ENCODE results near the gene PHACTR1. TPM values are rescaled to one million over a fixed set of nuclear protein-coding genes. Genes with fewer than 3 reads are reported as not detected.

PHACTR1 gene
- total RNA-seq, 1 experiment from 2014 or later, result 0.21 TPM

DNA sequence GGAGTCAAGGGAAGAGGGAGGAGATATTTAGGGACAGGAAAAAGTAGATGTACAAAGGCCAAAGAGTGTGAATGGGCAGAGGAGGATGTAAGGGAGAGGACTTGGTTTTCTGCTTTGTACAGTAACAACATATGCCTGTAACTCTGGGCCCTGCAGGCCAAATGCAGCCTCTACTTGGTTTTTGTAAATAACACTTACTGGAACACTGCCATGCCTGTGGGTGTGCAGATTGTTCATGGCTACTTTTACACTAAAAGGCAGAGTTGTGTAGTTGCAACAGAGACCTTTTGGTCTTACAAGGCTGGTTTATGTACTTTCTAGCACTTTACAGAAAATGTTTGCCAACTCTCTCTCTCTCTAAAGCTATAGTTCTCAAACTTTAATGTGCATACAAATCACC is 157.1 kb downstream of the PHACTR1 start:
- BruUV-seq (replicated peaks), result no TSS peak
- Mint-ChIP-seq H3K27me3 (ENCODE audit: unreplicated experiment) (peaks cover 14% of the 10 kb centered on the region), H3K27ac (ENCODE audit: unreplicated experiment) (no peak overlapping the region), H3K4me1 (ENCODE audit: low read depth, unreplicated experiment) (no peaks in the 10 kb centered on the region), H3K4me3 (ENCODE audit: low read depth, unreplicated experiment) (no peak overlapping the region), H3K36me3 (ENCODE audit: insufficient read depth, unreplicated experiment) (no peaks in the 10 kb centered on the region), H3K9me3 (ENCODE audit: low read depth, unreplicated experiment) (no peaks in the 10 kb centered on the region)
- intact Hi-C loops (cut with micrococcal nuclease; ENCODE audit: unreplicated experiment), result no loop called here
- DNase-seq, result no peak
- CTCF ChIA-PET, result no interaction called here
- TF ChIP-seq, protein P1, sequence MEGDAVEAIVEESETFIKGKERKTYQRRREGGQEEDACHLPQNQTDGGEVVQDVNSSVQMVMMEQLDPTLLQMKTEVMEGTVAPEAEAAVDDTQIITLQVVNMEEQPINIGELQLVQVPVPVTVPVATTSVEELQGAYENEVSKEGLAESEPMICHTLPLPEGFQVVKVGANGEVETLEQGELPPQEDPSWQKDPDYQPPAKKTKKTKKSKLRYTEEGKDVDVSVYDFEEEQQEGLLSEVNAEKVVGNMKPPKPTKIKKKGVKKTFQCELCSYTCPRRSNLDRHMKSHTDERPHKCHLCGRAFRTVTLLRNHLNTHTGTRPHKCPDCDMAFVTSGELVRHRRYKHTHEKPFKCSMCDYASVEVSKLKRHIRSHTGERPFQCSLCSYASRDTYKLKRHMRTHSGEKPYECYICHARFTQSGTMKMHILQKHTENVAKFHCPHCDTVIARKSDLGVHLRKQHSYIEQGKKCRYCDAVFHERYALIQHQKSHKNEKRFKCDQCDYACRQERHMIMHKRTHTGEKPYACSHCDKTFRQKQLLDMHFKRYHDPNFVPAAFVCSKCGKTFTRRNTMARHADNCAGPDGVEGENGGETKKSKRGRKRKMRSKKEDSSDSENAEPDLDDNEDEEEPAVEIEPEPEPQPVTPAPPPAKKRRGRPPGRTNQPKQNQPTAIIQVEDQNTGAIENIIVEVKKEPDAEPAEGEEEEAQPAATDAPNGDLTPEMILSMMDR (IDR thresholded peaks at IDR 0.05; ENCODE audit: unreplicated experiment), result no peak

DNA sequence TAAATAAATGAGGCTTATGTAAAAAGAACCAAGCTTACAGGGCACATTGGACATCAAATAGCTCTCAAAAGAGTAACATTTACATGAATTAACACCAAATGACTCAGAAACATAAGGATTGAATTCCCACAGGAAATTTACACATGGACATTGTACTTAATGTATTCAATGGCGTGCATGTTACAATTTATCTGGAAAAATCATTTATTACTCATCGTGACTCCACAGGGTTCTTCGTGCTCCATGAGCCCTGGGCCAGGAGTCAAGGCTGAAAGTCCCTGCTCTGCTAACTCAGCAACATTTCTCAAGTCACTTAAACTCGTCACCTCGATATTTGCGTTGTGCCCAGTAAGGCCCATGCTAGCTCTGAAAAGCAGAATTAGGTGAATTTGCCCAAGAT is 158.5 kb downstream of the PHACTR1 start:
- DNase-seq, result no peak

GRCh38 chr6:12878741-12879140 is 162.2 kb downstream of the PHACTR1 start:
- DNase-seq, result no peak
- Mint-ChIP-seq H3K4me1 (ENCODE audit: low read depth, unreplicated experiment) (no peaks in the 10 kb centered on the region), H3K36me3 (ENCODE audit: insufficient read depth, unreplicated experiment) (no peaks in the 10 kb centered on the region), H3K4me3 (ENCODE audit: low read depth, unreplicated experiment) (no peak overlapping the region), H3K27me3 (ENCODE audit: unreplicated experiment) (peaks cover 21% of the 10 kb centered on the region), H3K27ac (ENCODE audit: unreplicated experiment) (no peak overlapping the region), H3K9me3 (ENCODE audit: low read depth, unreplicated experiment) (no peaks in the 10 kb centered on the region)
- BruUV-seq (replicated peaks), result no TSS peak
- CTCF ChIA-PET, result interaction anchor here (1.0 kb wide), 1 partner anchor 15 kb away, joined by 4 read pairs; no protein-coding TSS in a partner anchor
- TF ChIP-seq, protein P1 (IDR thresholded peaks at IDR 0.05; ENCODE audit: unreplicated experiment), result no peak
- intact Hi-C loops (cut with micrococcal nuclease; ENCODE audit: unreplicated experiment), result no loop called here

More for the DNA sequence above, 158.5 kb downstream of the PHACTR1 start:
- TF ChIP-seq, protein P1 (IDR thresholded peaks at IDR 0.05; ENCODE audit: unreplicated experiment), result no peak
- Mint-ChIP-seq H3K9me3 (ENCODE audit: low read depth, unreplicated experiment) (no peaks in the 10 kb centered on the region), H3K4me1 (ENCODE audit: low read depth, unreplicated experiment) (no peaks in the 10 kb centered on the region), H3K27me3 (ENCODE audit: unreplicated experiment) (peaks cover 14% of the 10 kb centered on the region), H3K4me3 (ENCODE audit: low read depth, unreplicated experiment) (no peak overlapping the region), H3K27ac (ENCODE audit: unreplicated experiment) (no peak overlapping the region), H3K36me3 (ENCODE audit: insufficient read depth, unreplicated experiment) (no peaks in the 10 kb centered on the region)
- intact Hi-C loops (cut with micrococcal nuclease; ENCODE audit: unreplicated experiment), result no loop called here
- CTCF ChIA-PET, result no interaction called here
- BruUV-seq (replicated peaks), result no TSS peak

DNA sequence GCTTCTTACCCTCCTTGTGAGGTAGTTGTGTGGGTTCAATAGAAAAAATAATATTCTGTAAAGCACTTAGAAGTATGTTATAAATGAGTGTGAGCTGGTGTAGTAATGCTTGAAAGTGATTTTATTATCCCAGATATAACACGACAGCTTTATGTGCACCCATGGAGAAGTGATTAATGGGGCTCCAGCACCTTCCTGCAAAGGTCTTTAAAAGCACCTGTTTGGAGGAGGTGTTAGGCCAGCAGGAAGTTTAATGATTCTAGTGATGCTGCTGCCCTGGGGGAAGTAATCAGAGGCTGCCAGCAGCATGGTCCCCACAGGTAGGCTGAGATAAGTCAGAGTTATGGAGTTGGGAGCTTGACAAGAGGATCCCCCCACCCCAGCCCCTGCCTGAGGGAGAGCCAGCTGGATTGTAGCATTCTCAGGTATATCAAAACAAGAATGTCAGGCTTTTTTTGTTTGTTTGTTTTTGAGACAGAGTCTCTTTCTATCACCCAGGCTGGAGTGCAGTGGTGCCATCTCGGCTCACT is 166.3 kb downstream of the PHACTR1 start:
- H3K4me3 Mint-ChIP-seq (ENCODE audit: low read depth, unreplicated experiment), result no peak overlapping the region
- DNase-seq, result no peak
- H3K4me1 Mint-ChIP-seq (ENCODE audit: low read depth, unreplicated experiment), result no peaks in the 10 kb centered on the region
- peaks cover 32% of the 10 kb centered on the region for H3K27me3 Mint-ChIP-seq (ENCODE audit: unreplicated experiment)
- TF ChIP-seq, protein P1 (IDR thresholded peaks at IDR 0.05; ENCODE audit: unreplicated experiment), result no peak
- no peaks in the 10 kb centered on the region for H3K9me3 Mint-ChIP-seq (ENCODE audit: low read depth, unreplicated experiment)
- no peak overlapping the region for H3K27ac Mint-ChIP-seq (ENCODE audit: unreplicated experiment)
- no peaks in the 10 kb centered on the region for H3K36me3 Mint-ChIP-seq (ENCODE audit: insufficient read depth, unreplicated experiment)
- CTCF ChIA-PET, result interaction anchor here (0.6 kb wide), 1 partner anchor 19 kb away, joined by 4 read pairs; no protein-coding TSS in a partner anchor
- BruUV-seq (replicated peaks), result no TSS peak
- intact Hi-C loops (cut with micrococcal nuclease; ENCODE audit: unreplicated experiment), result no loop called here

Measured in Calu3 (cell line).